ENCODE measurements around the gene RND3. TPM values are rescaled to one million over a fixed set of nuclear protein-coding genes. Genes with fewer than 3 reads are reported as not detected.

RND3 gene
- total RNA-seq, 2 experiments from 2014 or later, result not detected

DNA sequence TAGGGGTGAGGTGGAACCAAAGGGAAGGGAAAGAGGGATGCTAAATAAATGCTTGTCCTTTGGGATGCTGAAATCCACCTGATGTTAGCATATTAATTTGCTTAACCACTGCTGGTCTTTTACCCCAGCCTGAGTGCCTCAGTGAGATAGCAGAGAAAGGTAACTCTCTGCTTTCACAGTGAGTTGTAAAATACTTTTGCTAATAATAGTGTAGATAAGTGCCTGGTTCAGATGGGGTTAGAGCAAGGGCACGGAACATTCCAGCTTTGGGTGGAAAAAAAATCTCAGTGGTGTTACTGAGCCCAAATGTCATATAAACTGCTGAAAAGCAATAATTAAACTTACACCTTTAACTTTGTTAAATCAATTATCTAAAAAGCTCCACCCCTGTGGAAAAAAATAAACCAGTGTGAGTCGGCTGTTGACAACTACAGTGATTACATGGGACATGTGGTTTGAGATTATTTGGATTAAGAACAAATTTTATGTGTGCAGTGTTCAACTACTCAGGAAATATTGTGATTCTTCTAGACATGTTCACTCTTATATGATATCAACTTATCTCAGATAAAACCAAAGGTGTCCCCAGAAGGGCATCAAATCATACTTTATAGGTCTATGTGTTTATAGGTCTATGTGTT, 21.1 kb upstream of the RND3 start:
- H3K27ac ChIP-seq (ENCODE audit: low read depth, low read length, poor library complexity, severe bottlenecking), result no peak overlapping the region
- H3K9me2 ChIP-seq (ENCODE audit: insufficient read depth, low read length), result no peaks in the 10 kb centered on the region
- H3K79me2 ChIP-seq (ENCODE audit: insufficient read depth, low read depth, low read length), result no peaks in the 10 kb centered on the region
- no TSS peak for BruUV-seq (replicated peaks)
- no peaks in the 10 kb centered on the region for H3K4me1 ChIP-seq (ENCODE audit: insufficient read depth, low read length, poor library complexity, severe bottlenecking)
- no peaks in the 10 kb centered on the region for H3K36me3 ChIP-seq (ENCODE audit: insufficient read depth, low read length)
- H3K4me2 ChIP-seq (ENCODE audit: low read length), result no peak overlapping the region
- no peak overlapping the region for H2AFZ ChIP-seq (ENCODE audit: low read length)
- no peak overlapping the region for H3K4me3 ChIP-seq (ENCODE audit: low read depth, low read length, poor library complexity, severe bottlenecking)
- TF ChIP-seq EZH2phosphoT487 (IDR thresholded peaks at IDR 0.05; ENCODE audit: borderline replicate concordance, low read depth, low read length), result no peak
- TF ChIP-seq, protein P1, sequence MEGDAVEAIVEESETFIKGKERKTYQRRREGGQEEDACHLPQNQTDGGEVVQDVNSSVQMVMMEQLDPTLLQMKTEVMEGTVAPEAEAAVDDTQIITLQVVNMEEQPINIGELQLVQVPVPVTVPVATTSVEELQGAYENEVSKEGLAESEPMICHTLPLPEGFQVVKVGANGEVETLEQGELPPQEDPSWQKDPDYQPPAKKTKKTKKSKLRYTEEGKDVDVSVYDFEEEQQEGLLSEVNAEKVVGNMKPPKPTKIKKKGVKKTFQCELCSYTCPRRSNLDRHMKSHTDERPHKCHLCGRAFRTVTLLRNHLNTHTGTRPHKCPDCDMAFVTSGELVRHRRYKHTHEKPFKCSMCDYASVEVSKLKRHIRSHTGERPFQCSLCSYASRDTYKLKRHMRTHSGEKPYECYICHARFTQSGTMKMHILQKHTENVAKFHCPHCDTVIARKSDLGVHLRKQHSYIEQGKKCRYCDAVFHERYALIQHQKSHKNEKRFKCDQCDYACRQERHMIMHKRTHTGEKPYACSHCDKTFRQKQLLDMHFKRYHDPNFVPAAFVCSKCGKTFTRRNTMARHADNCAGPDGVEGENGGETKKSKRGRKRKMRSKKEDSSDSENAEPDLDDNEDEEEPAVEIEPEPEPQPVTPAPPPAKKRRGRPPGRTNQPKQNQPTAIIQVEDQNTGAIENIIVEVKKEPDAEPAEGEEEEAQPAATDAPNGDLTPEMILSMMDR (conservative IDR thresholded peaks at IDR 0.05; ENCODE audit: low read length), result no peak
- no peak for DNase-seq (ENCODE audit: low spot score)
- no peaks in the 10 kb centered on the region for H4K20me1 ChIP-seq (ENCODE audit: insufficient read depth, low read length)
- ChIA-PET POLR2A (no interaction called here), CTCF (ENCODE audit: unreplicated experiment) (no interaction called here)
- no peaks in the 10 kb centered on the region for H3K9me3 ChIP-seq (ENCODE audit: low read length)
- intact Hi-C loops (cut with micrococcal nuclease; ENCODE audit: unreplicated experiment), result no loop called here

DNA sequence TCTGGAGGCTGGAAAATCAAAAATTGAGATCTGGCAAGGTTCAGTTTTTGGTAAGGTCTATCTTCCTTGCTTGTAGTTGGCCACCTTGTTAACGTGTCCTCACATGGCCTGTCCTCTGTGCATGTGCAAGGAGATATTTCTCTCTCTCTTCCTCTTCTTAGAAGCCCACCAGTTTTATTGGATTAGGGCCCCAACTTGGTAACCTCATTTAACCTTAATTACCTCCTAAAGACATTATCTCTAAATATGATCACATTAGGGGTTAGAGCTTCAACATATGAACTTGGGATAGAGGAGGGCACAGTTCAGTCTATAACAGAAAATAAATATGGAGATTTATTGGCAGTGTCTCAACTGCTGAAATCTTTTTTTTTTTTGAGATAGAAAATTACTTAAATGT, 19.6 kb upstream of the RND3 start:
- H3K9me3 ChIP-seq (ENCODE audit: low read length), result no peaks in the 10 kb centered on the region
- DNase-seq (ENCODE audit: low spot score), result no peak
- no TSS peak for BruUV-seq (replicated peaks)
- H3K79me2 ChIP-seq (ENCODE audit: insufficient read depth, low read depth, low read length), result no peaks in the 10 kb centered on the region
- ChIA-PET CTCF (ENCODE audit: unreplicated experiment) (no interaction called here), POLR2A (interaction anchor here (1.5 kb wide), 1 partner anchor 11 kb away, joined by 5 read pairs; no protein-coding TSS in a partner anchor)
- no peaks in the 10 kb centered on the region for H3K9me2 ChIP-seq (ENCODE audit: insufficient read depth, low read length)
- TF ChIP-seq, protein P1 (conservative IDR thresholded peaks at IDR 0.05; ENCODE audit: low read length), result no peak
- TF ChIP-seq EZH2phosphoT487 (IDR thresholded peaks at IDR 0.05; ENCODE audit: borderline replicate concordance, low read depth, low read length), result no peak
- no peak overlapping the region for H3K4me3 ChIP-seq (ENCODE audit: low read depth, low read length, poor library complexity, severe bottlenecking)
- no peak overlapping the region for H2AFZ ChIP-seq (ENCODE audit: low read length)
- no peaks in the 10 kb centered on the region for H3K4me1 ChIP-seq (ENCODE audit: insufficient read depth, low read length, poor library complexity, severe bottlenecking)
- intact Hi-C loops (cut with micrococcal nuclease; ENCODE audit: unreplicated experiment), result no loop called here
- H3K4me2 ChIP-seq (ENCODE audit: low read length), result no peak overlapping the region
- no peaks in the 10 kb centered on the region for H3K36me3 ChIP-seq (ENCODE audit: insufficient read depth, low read length)
- no peaks in the 10 kb centered on the region for H4K20me1 ChIP-seq (ENCODE audit: insufficient read depth, low read length)
- H3K27ac ChIP-seq (ENCODE audit: low read depth, low read length, poor library complexity, severe bottlenecking), result no peak overlapping the region

DNA sequence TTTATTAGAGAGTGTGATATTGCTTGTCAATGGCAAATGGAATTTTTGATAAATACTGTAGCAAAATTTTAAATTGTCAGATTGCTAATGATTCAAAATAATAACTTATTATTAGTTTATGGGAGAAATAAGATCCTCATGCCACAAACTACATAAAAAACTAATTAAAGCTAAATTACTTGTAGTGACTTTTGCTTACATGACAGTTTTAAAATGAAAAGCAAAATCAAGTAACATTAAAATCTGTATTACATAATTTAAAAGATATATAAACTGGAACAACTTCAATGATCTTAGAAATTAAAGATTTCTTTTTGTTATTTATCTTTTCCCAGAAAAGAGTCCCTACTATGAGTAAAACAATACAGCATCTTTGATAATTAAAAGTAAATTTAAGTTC, 17.7 kb upstream of the RND3 start:
- Histone ChIP-seq H4K20me1 (ENCODE audit: insufficient read depth, low read length) (no peaks in the 10 kb centered on the region), H3K27ac (ENCODE audit: low read depth, low read length, poor library complexity, severe bottlenecking) (no peak overlapping the region), H3K4me1 (ENCODE audit: insufficient read depth, low read length, poor library complexity, severe bottlenecking) (no peaks in the 10 kb centered on the region), H3K36me3 (ENCODE audit: insufficient read depth, low read length) (no peaks in the 10 kb centered on the region), H3K9me2 (ENCODE audit: insufficient read depth, low read length) (no peaks in the 10 kb centered on the region), H3K9me3 (ENCODE audit: low read length) (no peaks in the 10 kb centered on the region), H3K4me2 (ENCODE audit: low read length) (no peak overlapping the region), H2AFZ (ENCODE audit: low read length) (no peak overlapping the region), H3K4me3 (ENCODE audit: low read depth, low read length, poor library complexity, severe bottlenecking) (no peak overlapping the region), H3K79me2 (ENCODE audit: insufficient read depth, low read depth, low read length) (no peaks in the 10 kb centered on the region)
- no peak for DNase-seq (ENCODE audit: low spot score)
- ChIA-PET POLR2A (no interaction called here), CTCF (ENCODE audit: unreplicated experiment) (no interaction called here)
- intact Hi-C loops (cut with micrococcal nuclease; ENCODE audit: unreplicated experiment), result no loop called here
- TF ChIP-seq, protein P1 (conservative IDR thresholded peaks at IDR 0.05; ENCODE audit: low read length), result no peak
- no peak for TF ChIP-seq EZH2phosphoT487 (IDR thresholded peaks at IDR 0.05; ENCODE audit: borderline replicate concordance, low read depth, low read length)
- no TSS peak for BruUV-seq (replicated peaks)
